ENCODE data around the gene ANKMY1.

ANKMY1 gene

DNA sequence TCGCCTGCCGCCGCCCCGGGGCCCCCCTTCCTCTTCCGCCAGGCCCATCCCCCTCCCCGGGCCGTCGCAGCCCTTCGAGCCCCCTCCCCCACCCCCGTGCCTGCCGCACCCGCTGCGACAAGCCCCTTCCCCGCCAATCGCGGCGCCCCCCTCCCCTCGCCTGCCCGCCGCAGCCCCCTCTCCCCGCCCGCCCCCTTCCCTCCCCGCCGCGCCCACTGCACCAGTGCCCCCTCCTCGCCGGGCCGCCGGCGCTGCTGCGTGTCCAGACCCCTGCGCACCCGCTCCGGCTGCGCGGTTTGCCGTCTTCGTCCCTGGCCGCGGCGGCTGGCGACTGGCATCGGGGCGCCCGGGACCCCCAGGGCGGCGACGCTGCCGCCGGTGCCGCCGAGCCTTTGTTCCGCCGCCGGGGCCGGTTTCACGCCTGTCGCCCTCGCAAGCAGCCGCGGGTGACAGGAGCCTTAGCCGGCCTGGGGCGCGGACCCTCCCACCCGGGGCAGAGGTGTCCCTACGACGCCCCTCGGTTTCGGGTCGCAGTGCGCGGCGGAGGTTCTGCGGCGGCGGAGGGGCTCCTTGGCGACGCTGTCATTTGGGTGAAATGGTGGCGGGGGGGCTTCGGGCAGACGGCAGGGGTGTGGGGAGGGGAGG, 104.2 kb downstream of the ANKMY1 start:
- POLR2A ChIA-PET: no interaction called here
- H3K4me1 ChIP-seq (ENCODE audit: control insufficient read depth, insufficient read depth, low read length): peaks cover 2% of the 10 kb centered on the region; the same call in 1 of the 2 replicates
- H3K4me3 ChIP-seq (ENCODE audit: low read depth, low read length): no peak overlapping the region
- TF ChIP-seq ZNF677 (tag by site-specific recombination; IDR thresholded peaks at IDR 0.05) (no peak), PBX3 (CRISPR knock-in tag; IDR thresholded peaks at IDR 0.05) (no peak), REPIN1 (tag by site-specific recombination; IDR thresholded peaks at IDR 0.05; ENCODE audit: low read depth) (no peak), ZNF621 (tag by site-specific recombination; IDR thresholded peaks at IDR 0.05) (no peak), ATF2 (tag by site-specific recombination; IDR thresholded peaks at IDR 0.05; ENCODE audit: low read depth) (no peak), SCRT1 (tag by site-specific recombination; IDR thresholded peaks at IDR 0.05; ENCODE audit: borderline replicate concordance) (no peak), ZNF391 (tag by site-specific recombination; IDR thresholded peaks at IDR 0.05; ENCODE audit: borderline replicate concordance, low read depth) (no peak), KLF1 (tag by site-specific recombination; IDR thresholded peaks at IDR 0.05) (no peak), ZNF830 (tag by site-specific recombination; IDR thresholded peaks at IDR 0.05; ENCODE audit: low read depth) (no peak), ZNF473 (tag by site-specific recombination; IDR thresholded peaks at IDR 0.05) (no peak), ZNF501 (tag by site-specific recombination; IDR thresholded peaks at IDR 0.05) (no peak), ZNF639 (tag by site-specific recombination; IDR thresholded peaks at IDR 0.05) (no peak), ZNF280C (tag by site-specific recombination; IDR thresholded peaks at IDR 0.05) (no peak), KLF17 (tag by site-specific recombination; IDR thresholded peaks at IDR 0.05) (no peak), SCRT2 (tag by site-specific recombination; IDR thresholded peaks at IDR 0.05) (no peak), HIC1 (tag by site-specific recombination; IDR thresholded peaks at IDR 0.05) (no peak), ZNF660 (tag by site-specific recombination; IDR thresholded peaks at IDR 0.05) (no peak), ZNF302 (tag by site-specific recombination; IDR thresholded peaks at IDR 0.05; ENCODE audit: low read depth) (no peak), ZNF544 (tag by site-specific recombination; IDR thresholded peaks at IDR 0.05) (no peak)
- no peaks in the 10 kb centered on the region for H3K9me3 ChIP-seq (ENCODE audit: control insufficient read depth, insufficient read depth, low read depth, low read length)
- no peak overlapping the region for H3K27ac ChIP-seq (ENCODE audit: extremely low read depth, low read depth, low read length)
- no peaks in the 10 kb centered on the region for H3K36me3 ChIP-seq (ENCODE audit: control insufficient read depth in 2 of 2, insufficient read depth in 1 of 2, low read length in 2 of 2)
- CTCF ChIA-PET: no interaction called here

Measured in HEK293 (cell line).